Common myeloid progenitor, CD34-positive (primary cell): ENCODE results near the gene ULK3.

Experiments
- CTCF ChIA-PET: fragments of 350-600 bp; sonication (Branson Sonifier 250); formaldehyde crosslinking; loops from one replicate; lab custom pipeline; 2021; ENCODE audit warnings: antibody characterized with exemption; lab: Charles Lee
- POLR2A ChIA-PET: fragments of 350-600 bp; sonication (Branson Sonifier 250); formaldehyde crosslinking; loops from one replicate; lab custom pipeline; 2021; ENCODE audit warnings: antibody characterized with exemption; lab: Charles Lee
- DNase-seq, 3 donors: peaks; one replicate each; pipeline versions ENCODE4 v3.0.0 to v3.0.0-alpha.2; 2013
- H3K27ac ChIP-seq, 2 experiments: 1 replicate in 1 of 2; 2 replicates in 1 of 2; pipeline ENCODE4 v1.7.0; 2013; ENCODE audit warnings: inconsistent platforms in 2 of 2, low read length in 2 of 2, mild to moderate bottlenecking in 2 of 2, low read depth in 1 of 2, moderate library complexity in 1 of 2; ENCODE audit not compliant: severe bottlenecking in 2 of 2, insufficient read depth in 1 of 2, poor library complexity in 1 of 2
- H3K27me3 ChIP-seq, 5 experiments: replicated peaks in 2 of 5; 1 replicate in 3 of 5; 2 replicates in 2 of 5; pipeline versions ENCODE4 v1.6.1 to v1.7.0; 2013; ENCODE audit warnings: low read length in 4 of 5, mild to moderate bottlenecking in 2 of 5, moderate library complexity in 2 of 5, inconsistent platforms in 1 of 5; ENCODE audit not compliant: insufficient read depth in 5 of 5, control insufficient read depth in 4 of 5
- H3K36me3 ChIP-seq, 4 experiments: 1 replicate in 2 of 4; 2 replicates in 2 of 4; pipeline versions ENCODE4 v1.6.1 to v1.7.0; 2013; ENCODE audit warnings: low read length in 3 of 4, control low read depth in 1 of 4, mild to moderate bottlenecking in 1 of 4; ENCODE audit not compliant: control insufficient read depth in 4 of 4, insufficient read depth in 4 of 4
- H3K4me1 ChIP-seq, 4 experiments: 1 replicate in 3 of 4; 2 replicates in 1 of 4; pipeline versions ENCODE4 v1.6.1 to v1.7.1; 2013; ENCODE audit warnings: low read length in 3 of 4, mild to moderate bottlenecking in 3 of 4, control low read depth in 1 of 4, inconsistent platforms in 1 of 4, moderate library complexity in 1 of 4; ENCODE audit not compliant: control insufficient read depth in 4 of 4, insufficient read depth in 4 of 4; ENCODE audit errors: control extremely low read depth in 1 of 4
- H3K4me3 ChIP-seq, 7 experiments: 1 replicate in 4 of 7; 2 replicates in 3 of 7; pipeline versions ENCODE4 v1.5.1 to v1.7.0; 2013; ENCODE audit warnings: mild to moderate bottlenecking in 7 of 7, low read length in 6 of 7, moderate library complexity in 6 of 7, inconsistent platforms in 2 of 7, low read depth in 2 of 7, control low read depth in 1 of 7; ENCODE audit not compliant: insufficient read depth in 4 of 7, control insufficient read depth in 1 of 7; ENCODE audit errors: extremely low read depth in 1 of 7
- H3K9me3 ChIP-seq, 5 experiments: 1 replicate in 4 of 5; 2 replicates in 1 of 5; pipeline versions ENCODE4 v1.6.1 to v1.7.1; 2013; ENCODE audit warnings: low read length in 4 of 5, mild to moderate bottlenecking in 2 of 5, inconsistent platforms in 1 of 5, low read depth in 1 of 5, moderate library complexity in 1 of 5; ENCODE audit not compliant: control insufficient read depth in 4 of 5, insufficient read depth in 2 of 5; ENCODE audit errors: control extremely low read depth in 1 of 5
- WGBS: methylation state at CpG from one replicate; pipeline ENCODE4 v1.1.5; 2013; ENCODE audit not compliant: insufficient coverage; 5-methylcytosine and 5-hydroxymethylcytosine counted together

Gene ULK3

DNA sequence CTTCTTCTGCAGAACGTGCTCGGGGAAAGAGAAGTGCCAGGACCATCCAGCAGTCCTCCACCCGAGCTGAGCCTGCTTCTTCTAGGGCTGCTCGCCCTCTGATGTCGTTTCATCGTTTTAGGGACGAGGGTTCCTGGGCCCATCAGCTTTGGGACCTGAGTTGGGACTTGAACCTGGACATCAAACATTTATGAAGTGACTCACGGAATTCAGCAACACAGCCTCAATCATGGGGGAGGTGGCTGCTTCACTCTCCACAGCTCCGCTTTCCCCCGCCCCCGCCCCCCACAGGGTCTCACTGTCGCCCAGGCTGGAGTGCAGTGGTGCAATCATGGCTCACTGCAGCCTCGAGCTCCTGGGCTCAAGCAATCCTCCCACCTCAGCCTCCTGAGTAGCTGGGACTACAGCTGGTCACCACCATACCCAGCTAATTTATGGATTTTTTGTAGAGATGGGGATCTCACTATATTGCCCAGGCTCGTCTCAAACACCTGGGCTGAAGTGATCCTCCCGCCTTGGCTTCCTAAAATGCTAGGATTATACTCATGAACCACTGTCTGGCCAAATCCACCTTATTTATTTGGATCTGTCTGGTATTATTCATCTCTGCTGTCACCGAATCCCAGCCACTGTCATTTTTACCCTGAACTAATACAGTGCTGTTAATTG, 30.9 kb upstream of the ULK3 start:
- ChIA-PET POLR2A (interaction anchor here (0.9 to 1.8 kb wide), 2 partner anchors 15 to 16 kb away, joined by 3 to 4 read pairs; partner anchors contain the start of gene MPI), CTCF (interaction anchor here (1.0 to 3.3 kb wide), 3 partner anchors 10 to 28 kb away, joined by 4 to 22 read pairs (median 12); no protein-coding TSS in a partner anchor)
- peak in 2 of 3 donors; percentile 41 to 50 for DNase-seq
- Histone ChIP-seq H3K4me1 (peaks cover 18 to 47% (median 44%) of the 10 kb centered on the region in 4 experiments), H3K27ac (peak overlapping the region in 1 of 2 experiments; percentile 98), H3K9me3 (no peaks in the 10 kb centered on the region), H3K4me3 (peak overlapping the region in 6 of 7 experiments; percentile 83 to 97 (median 88)), H3K27me3 (no peaks in the 10 kb centered on the region), H3K36me3 (no peaks in the 10 kb centered on the region)
- whole genome bisulfite sequencing = 30% methylated on average over 11 of the region's 16 CpGs

DNA sequence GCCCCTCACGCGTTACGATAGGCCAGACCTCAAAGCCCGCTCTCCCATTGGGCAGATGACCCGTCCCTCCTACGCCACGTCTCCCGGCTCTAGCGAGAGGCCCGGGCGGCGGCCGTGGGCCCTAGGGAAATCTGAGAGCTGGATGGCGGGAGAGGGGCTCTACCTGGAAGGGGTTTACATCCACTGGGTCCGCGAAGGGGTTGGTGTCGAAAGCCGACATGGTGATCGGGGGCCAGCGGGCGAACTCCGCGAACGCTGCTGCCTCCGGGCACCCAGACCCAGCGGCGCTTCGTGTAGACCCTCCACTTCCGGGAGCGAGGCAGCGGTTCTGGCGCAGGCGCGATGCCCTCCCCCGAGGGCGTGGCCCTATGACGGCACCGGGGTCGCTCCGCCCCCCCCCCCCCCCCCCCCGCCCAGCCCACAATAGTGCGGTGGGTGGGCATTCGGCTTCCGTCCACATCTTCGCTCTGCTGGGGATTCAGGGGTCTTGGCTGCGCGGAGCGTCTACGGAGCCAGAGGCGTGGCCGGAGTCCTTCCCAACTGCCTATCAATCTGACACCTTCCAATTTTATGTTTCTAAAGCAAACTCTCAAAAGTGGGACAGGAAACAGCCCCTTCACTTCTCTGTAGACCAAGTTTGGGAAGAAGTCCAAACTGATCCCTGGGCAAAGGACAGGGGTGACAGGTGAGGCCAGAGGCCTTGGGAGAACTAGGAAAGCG, 30.2 kb upstream of the ULK3 start, which contains the start of gene SCAMP2:
Gene SCAMP2, minus strand, starts transcription at position 330 of the 720 bp plus-strand sequence. Its CDS starts 110 bp downstream, at position 220.
- H3K4me1 ChIP-seq = peaks cover 23 to 54% (median 51%) of the 10 kb centered on the region in 4 experiments
- no peaks in the 10 kb centered on the region for H3K9me3 ChIP-seq
- no peaks in the 10 kb centered on the region for H3K27me3 ChIP-seq
- ChIA-PET POLR2A (interaction anchor here (0.8 to 1.8 kb wide), 4 partner anchors 14 to 28 kb away, joined by 3 to 4 read pairs (median 3); partner anchors contain the start of gene MPI), CTCF (interaction anchor here (1.0 to 3.3 kb wide), 3 partner anchors 11 to 29 kb away, joined by 4 to 22 read pairs (median 12); no protein-coding TSS in a partner anchor)
- peak within 1 kb of the TSS; percentile 73 to 97 (median 87) for H3K4me3 ChIP-seq
- peak within 1 kb of the TSS; percentile 95 to 98 for H3K27ac ChIP-seq
- no peaks in the 10 kb centered on the region for H3K36me3 ChIP-seq
- peak; percentile 95 to 98 (median 97) for DNase-seq
- WGBS = 0% methylated on average over 15 of the region's 52 CpGs

DNA sequence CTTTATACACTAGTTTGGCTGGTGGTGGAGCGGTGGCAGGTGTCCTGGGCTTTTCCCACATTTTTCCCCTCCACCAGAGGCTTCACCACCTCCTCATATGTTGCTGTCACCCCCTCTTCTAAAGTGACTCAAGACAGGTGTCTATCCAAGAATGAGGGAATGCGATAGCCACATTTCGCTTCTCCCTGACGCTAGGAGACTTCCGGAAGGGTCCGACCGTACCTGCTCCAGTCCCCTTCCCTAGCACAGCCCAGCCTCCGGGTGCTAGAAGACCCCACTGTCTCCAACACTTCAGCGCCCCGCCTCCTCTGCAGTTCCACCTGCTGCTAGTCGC, 29.7 kb upstream of the ULK3 start:
- DNase-seq = no peak
- Histone ChIP-seq H3K36me3 (peaks cover 0 to under 1% (median 0%) of the 10 kb centered on the region in 4 experiments), H3K27me3 (no peaks in the 10 kb centered on the region), H3K9me3 (no peaks in the 10 kb centered on the region), H3K27ac (peak overlapping the region; percentile 95 to 98), H3K4me1 (peaks cover 29 to 59% (median 56%) of the 10 kb centered on the region in 4 experiments), H3K4me3 (peak overlapping the region; percentile 73 to 97 (median 87))
- WGBS = 0% methylated on average over 9 of the region's 11 CpGs
- POLR2A ChIA-PET = interaction anchor here (0.8 to 1.8 kb wide), 3 partner anchors 14 to 29 kb away, joined by 3 to 4 read pairs (median 3); partner anchors contain the start of gene MPI
- CTCF ChIA-PET = interaction anchor here (3.3 to 6.6 kb wide), 3 partner anchors 25 to 30 kb away, joined by 12 to 67 read pairs (median 37); partner anchors contain the start of gene ULK3

DNA sequence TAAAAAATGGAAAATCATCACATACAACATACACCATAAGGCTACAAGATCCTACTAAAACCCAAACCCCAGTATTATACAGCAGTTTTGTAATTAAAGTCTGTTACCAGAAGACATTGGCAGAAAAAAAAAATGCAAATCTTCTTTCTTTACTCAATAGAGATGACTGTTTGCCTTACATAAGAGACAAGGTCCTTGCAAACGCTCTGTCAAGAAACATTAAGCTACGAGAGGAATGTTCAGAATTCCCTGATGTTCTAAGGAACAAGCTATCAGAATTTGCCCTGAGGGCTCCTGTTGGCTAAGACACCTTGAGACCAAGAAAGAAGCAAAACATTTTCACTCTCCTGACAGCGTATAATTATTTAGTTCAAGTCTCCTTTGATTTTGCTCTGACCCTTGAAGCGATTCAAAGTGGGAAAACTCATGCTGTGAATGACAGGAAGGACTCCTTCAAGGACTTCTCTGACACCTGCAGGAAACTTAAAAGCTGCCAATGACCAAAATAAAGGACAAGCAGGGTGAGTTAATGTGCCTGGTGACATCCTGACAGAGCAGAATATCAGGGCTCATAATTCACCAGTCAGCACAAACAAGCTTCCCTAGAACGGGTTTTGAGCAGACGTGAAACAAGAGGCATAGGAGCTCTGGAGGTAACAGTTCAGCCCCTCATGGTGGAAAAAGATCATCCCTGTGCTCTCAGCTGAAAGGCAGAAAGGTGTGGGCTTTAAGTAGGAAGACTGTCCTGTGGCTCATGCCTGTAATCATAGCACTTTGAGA, 27.7 kb upstream of the ULK3 start:
- Histone ChIP-seq H3K27ac (peak overlapping the region; percentile 56 to 98), H3K4me3 (peak overlapping the region in 6 of 7 experiments; percentile 38 to 87 (median 68)), H3K27me3 (no peaks in the 10 kb centered on the region), H3K36me3 (peaks cover 0 to 7% (median 1%) of the 10 kb centered on the region in 4 experiments), H3K4me1 (peaks cover 36 to 79% (median 76%) of the 10 kb centered on the region in 4 experiments), H3K9me3 (no peaks in the 10 kb centered on the region)
- WGBS = 4% methylated on average over 6 of the region's 6 CpGs
- peak in 2 of 3 donors; percentile 33 to 47 for DNase-seq
- ChIA-PET CTCF (interaction anchor here (0.6 to 6.6 kb wide), 20 partner anchors 11 to 236 kb away, joined by 3 to 67 read pairs (median 4); partner anchors contain the start of genes FAM219B, MPI and ULK3), POLR2A (interaction anchor here (0.6 to 4.1 kb wide), 14 partner anchors 11 to 305 kb away, joined by 3 to 24 read pairs (median 6); partner anchors contain the start of genes FAM219B, MPI and ULK3)

DNA sequence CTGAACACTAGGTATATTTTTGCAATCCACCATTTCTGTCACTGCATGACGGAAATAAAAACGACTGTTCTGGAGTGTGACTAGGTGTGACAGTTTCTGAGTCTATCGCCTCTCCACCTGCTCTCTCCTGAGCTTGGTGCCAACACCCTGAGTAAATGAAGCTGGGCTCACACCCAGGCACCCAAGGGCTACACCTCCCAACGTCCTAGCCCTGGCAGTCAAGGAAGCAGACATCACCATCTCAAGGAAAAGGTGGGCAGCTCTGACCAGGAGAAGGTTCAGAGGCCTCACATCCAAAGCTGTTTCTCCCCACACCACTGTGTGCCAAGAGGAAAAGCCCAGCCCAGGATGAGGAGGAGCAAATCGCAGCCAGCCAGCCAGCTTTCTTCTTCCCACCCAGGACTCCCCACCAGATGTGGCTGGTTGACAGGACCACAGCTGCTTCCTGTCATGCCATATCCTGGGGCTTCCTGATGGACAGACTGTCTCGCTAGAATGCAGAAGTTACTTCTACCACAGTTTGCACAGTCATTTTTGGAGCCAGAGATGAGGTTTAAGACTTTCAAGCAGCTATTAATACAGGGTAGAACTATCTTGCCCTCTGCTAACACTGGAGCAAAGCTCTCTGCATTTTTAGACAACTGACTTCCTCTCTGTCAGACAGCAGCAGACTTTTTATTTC, 26.9 kb upstream of the ULK3 start:
- H3K36me3 ChIP-seq = peaks cover 0 to 7% (median 1%) of the 10 kb centered on the region in 4 experiments
- H3K4me1 ChIP-seq = peaks cover 36 to 84% (median 80%) of the 10 kb centered on the region in 4 experiments
- no peaks in the 10 kb centered on the region for H3K9me3 ChIP-seq
- POLR2A ChIA-PET = interaction anchor here (0.8 to 4.1 kb wide), 11 partner anchors 10 to 306 kb away, joined by 3 to 24 read pairs (median 7); partner anchors contain the start of genes FAM219B, MPI and ULK3
- peak overlapping the region in 5 of 7 experiments; percentile 38 to 87 (median 71) for H3K4me3 ChIP-seq
- peak; percentile 95 to 99 (median 99) for DNase-seq
- CTCF ChIA-PET = interaction anchor here (0.8 to 6.6 kb wide), 20 partner anchors 10 to 237 kb away, joined by 3 to 67 read pairs (median 4); partner anchors contain the start of genes FAM219B, MPI and ULK3
- peak overlapping the region; percentile 56 to 98 for H3K27ac ChIP-seq
- WGBS = 3% methylated on average over 5 of the region's 6 CpGs
- no peaks in the 10 kb centered on the region for H3K27me3 ChIP-seq
